ENCODE measurements around the gene AGBL2.
"Not testable (repeated sequence)": the region's sequence is repeated elsewhere in the genome, so short reads cannot be mapped to it uniquely, and the experiment has no call there.

Gene AGBL2

DNA sequence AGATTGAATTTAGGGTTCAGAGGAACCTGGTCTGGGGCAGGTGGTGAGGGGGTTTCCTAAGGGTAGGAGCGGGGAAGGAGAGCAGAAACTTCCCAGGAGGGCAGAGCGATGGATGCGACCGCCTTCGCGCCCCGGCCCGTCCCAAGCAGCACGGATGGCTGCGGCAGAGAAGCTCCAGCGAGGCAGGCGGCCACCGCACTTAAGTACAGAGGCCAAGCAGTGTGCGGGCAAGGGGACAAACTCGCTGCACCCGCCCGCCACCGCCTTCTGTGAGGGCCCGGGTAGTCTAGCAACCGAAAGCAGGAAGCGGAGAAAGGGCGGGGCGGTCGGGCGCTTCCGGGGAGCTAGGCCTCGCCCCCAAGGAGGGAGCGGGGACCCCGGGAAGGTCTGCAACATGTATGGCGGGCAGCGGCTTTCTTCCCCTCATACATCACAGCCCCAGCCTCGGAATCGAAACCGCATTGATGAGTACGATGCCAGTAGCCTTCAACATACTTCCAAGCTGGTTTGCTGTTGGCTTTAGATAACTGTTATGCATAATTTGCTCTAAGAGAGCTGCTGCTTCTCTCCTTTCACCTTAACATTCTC is at the start of gene AGBL2:
Gene AGBL2, minus strand, starts transcription at position 288 of the 588 bp plus-strand sequence. CDS start 719 bp downstream, outside the sequence.
- Histone ChIP-seq H3K4me1 (ENCODE audit: low read length) (peaks cover 15% of the 10 kb centered on the region), H3K27me3 (ENCODE audit: low read depth, low read length) (no peaks in the 10 kb centered on the region), H3K9me3 (ENCODE audit: insufficient read depth, low read length) (no peaks in the 10 kb centered on the region), H3K36me3 (replicated peaks; ENCODE audit: low read depth, low read length) (peaks cover 34% of the 10 kb centered on the region), H4K20me1 (ENCODE audit: insufficient read depth, low read length) (no peaks in the 10 kb centered on the region), H3K9ac (ENCODE audit: low read length) (peak within 1 kb of the TSS; percentile 69), H3K4me3 (ENCODE audit: low read length) (peak within 1 kb of the TSS; percentile 78), H3K79me2 (ENCODE audit: low read length) (no peaks in the 10 kb centered on the region), H2AFZ (ENCODE audit: low read depth, low read length) (peak within 1 kb of the TSS; percentile 36), H3K27ac (ENCODE audit: low read length) (peak within 1 kb of the TSS; percentile 66), H3K4me2 (ENCODE audit: low read length) (peak within 1 kb of the TSS; percentile 92)
- TF ChIP-seq CTCF (IDR thresholded peaks at IDR 0.05; ENCODE audit: low read depth, low read length) (no peak), EZH2phosphoT487 (IDR thresholded peaks at IDR 0.05; ENCODE audit: low read depth) (no peak)

DNA sequence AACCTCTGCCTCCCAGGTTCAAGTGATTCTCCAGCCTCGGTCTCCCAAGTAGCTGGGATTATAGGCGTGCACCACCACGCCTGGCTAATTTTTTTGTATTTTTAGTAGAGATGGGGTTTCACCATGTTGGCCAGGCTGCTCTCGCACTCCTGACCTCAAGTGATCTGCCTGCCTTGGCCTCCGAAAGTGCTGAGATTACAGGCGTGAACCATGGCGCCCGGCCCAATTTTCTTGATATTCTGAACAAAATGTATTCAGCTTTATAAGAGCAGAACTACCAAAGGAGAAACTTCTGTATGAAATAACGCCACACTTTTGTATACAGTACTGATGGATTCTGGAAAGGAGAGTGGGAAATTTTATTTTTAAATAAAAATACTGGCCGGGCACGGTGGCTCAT is 44.1 kb upstream of the AGBL2 start:
- H3K9me3 ChIP-seq (ENCODE audit: insufficient read depth, low read length); H3K4me3 ChIP-seq (ENCODE audit: low read length); H3K4me1 ChIP-seq (ENCODE audit: low read length); H2AFZ ChIP-seq (ENCODE audit: low read depth, low read length); H3K9ac ChIP-seq (ENCODE audit: low read length); H3K27me3 ChIP-seq (ENCODE audit: low read depth, low read length); H3K4me2 ChIP-seq (ENCODE audit: low read length); H3K27ac ChIP-seq (ENCODE audit: low read length): not testable (repeated sequence)
- Histone ChIP-seq H3K79me2 (ENCODE audit: low read length) (peaks cover 87% of the 10 kb centered on the region), H4K20me1 (ENCODE audit: insufficient read depth, low read length) (peaks cover 18% of the 10 kb centered on the region), H3K36me3 (replicated peaks; ENCODE audit: low read depth, low read length) (peaks cover 57% of the 10 kb centered on the region)

- no peak overlapping the region for H2AFZ ChIP-seq (ENCODE audit: low read depth, low read length)
- H3K36me3 ChIP-seq (replicated peaks; ENCODE audit: low read depth, low read length) = peaks cover 63% of the 10 kb centered on the region
- H4K20me1 ChIP-seq (ENCODE audit: insufficient read depth, low read length) = peaks cover 24% of the 10 kb centered on the region
- H3K4me2 ChIP-seq (ENCODE audit: low read length) = no peak overlapping the region
- no peak overlapping the region for H3K27ac ChIP-seq (ENCODE audit: low read length)
- no peak overlapping the region for H3K9ac ChIP-seq (ENCODE audit: low read length)
- H3K79me2 ChIP-seq (ENCODE audit: low read length) = peaks cover 80% of the 10 kb centered on the region
- no peaks in the 10 kb centered on the region for H3K4me1 ChIP-seq (ENCODE audit: low read length)
- H3K27me3 ChIP-seq (ENCODE audit: low read depth, low read length) = no peaks in the 10 kb centered on the region
- TF ChIP-seq CTCF (IDR thresholded peaks at IDR 0.05; ENCODE audit: low read depth, low read length) (no peak), EZH2phosphoT487 (IDR thresholded peaks at IDR 0.05; ENCODE audit: low read depth) (no peak)
- no peak overlapping the region for H3K4me3 ChIP-seq (ENCODE audit: low read length)
- no peaks in the 10 kb centered on the region for H3K9me3 ChIP-seq (ENCODE audit: insufficient read depth, low read length)
Measured at GRCh38 chr11:47756208-47756607, 41.0 kb upstream of the AGBL2 start.

DNA sequence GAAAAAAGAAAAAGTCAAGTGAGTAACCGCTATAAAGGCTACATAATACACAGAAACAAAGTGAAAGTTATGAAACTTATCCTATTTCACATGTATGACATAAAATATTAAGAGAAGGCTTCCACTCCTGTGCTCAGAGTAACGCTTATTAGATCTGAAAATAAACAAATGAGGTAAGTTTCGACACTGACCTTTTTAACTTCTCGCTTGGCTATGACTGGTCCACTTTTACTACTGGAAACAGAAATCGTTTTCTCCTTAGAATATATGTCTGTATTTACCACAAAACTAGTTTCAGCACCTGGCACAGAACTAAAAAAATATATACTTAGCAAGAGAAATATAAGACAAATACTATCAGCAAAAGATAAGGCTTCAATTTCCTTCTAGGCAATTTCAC is 35.6 kb upstream of the AGBL2 start:
- H3K4me2 ChIP-seq (ENCODE audit: low read length) = no peak overlapping the region
- no peaks in the 10 kb centered on the region for H3K27me3 ChIP-seq (ENCODE audit: low read depth, low read length)
- no peaks in the 10 kb centered on the region for H3K9me3 ChIP-seq (ENCODE audit: insufficient read depth, low read length)
- no peak overlapping the region for H3K9ac ChIP-seq (ENCODE audit: low read length)
- no peak overlapping the region for H3K4me3 ChIP-seq (ENCODE audit: low read length)
- TF ChIP-seq CTCF (IDR thresholded peaks at IDR 0.05; ENCODE audit: low read depth, low read length) (no peak), EZH2phosphoT487 (IDR thresholded peaks at IDR 0.05; ENCODE audit: low read depth) (no peak)
- H4K20me1 ChIP-seq (ENCODE audit: insufficient read depth, low read length) = peaks cover 16% of the 10 kb centered on the region
- no peaks in the 10 kb centered on the region for H3K4me1 ChIP-seq (ENCODE audit: low read length)
- peaks cover 70% of the 10 kb centered on the region for H3K79me2 ChIP-seq (ENCODE audit: low read length)
- peaks cover 65% of the 10 kb centered on the region for H3K36me3 ChIP-seq (replicated peaks; ENCODE audit: low read depth, low read length)
- no peak overlapping the region for H2AFZ ChIP-seq (ENCODE audit: low read depth, low read length)
- H3K27ac ChIP-seq (ENCODE audit: low read length) = no peak overlapping the region

DNA sequence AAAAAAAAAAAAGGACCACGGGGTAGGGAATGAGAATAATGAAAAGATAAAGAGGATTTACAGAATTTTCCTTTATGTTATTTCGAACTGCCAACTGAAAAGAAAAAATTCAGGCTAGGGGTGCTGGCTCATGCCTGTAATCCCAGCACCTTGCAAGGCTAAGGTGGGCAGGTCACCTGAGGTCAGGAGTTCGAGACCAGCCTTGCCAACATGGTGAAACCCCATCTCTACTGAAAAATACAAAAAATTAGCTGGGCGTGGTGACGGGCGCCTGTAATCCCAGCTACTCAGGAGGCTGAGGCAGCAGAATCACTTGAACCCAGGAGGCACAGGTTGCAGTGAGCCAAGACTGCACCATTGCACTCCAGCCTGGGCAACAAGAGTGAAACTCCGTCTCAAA is 27.3 kb upstream of the AGBL2 start:
- not testable (repeated sequence) for H3K4me2 ChIP-seq (ENCODE audit: low read length); H4K20me1 ChIP-seq (ENCODE audit: insufficient read depth, low read length); H2AFZ ChIP-seq (ENCODE audit: low read depth, low read length); H3K9me3 ChIP-seq (ENCODE audit: insufficient read depth, low read length); H3K27me3 ChIP-seq (ENCODE audit: low read depth, low read length); H3K9ac ChIP-seq (ENCODE audit: low read length); H3K27ac ChIP-seq (ENCODE audit: low read length); H3K4me3 ChIP-seq (ENCODE audit: low read length); H3K4me1 ChIP-seq (ENCODE audit: low read length)
- Histone ChIP-seq H3K36me3 (replicated peaks; ENCODE audit: low read depth, low read length) (peaks cover 58% of the 10 kb centered on the region), H3K79me2 (ENCODE audit: low read length) (peaks cover 46% of the 10 kb centered on the region)

GRCh38 chr11:47737817-47738216 is 22.6 kb upstream of the AGBL2 start:
- not testable (repeated sequence) for H4K20me1 ChIP-seq (ENCODE audit: insufficient read depth, low read length); H3K4me2 ChIP-seq (ENCODE audit: low read length); H3K4me1 ChIP-seq (ENCODE audit: low read length); H3K9me3 ChIP-seq (ENCODE audit: insufficient read depth, low read length); H3K27me3 ChIP-seq (ENCODE audit: low read depth, low read length); H2AFZ ChIP-seq (ENCODE audit: low read depth, low read length); H3K27ac ChIP-seq (ENCODE audit: low read length); H3K4me3 ChIP-seq (ENCODE audit: low read length); H3K9ac ChIP-seq (ENCODE audit: low read length)
- Histone ChIP-seq H3K79me2 (ENCODE audit: low read length) (peaks cover 34% of the 10 kb centered on the region), H3K36me3 (replicated peaks; ENCODE audit: low read depth, low read length) (peaks cover 59% of the 10 kb centered on the region)

All from OCI-LY3 (cell line).